Measurements from ENCODE around the gene CASTOR1. TPM values are rescaled to one million over a fixed set of nuclear protein-coding genes. Genes with fewer than 3 reads are reported as not detected.
A peak's percentile ranks its signal among the peaks of the same experiment; 100 is the strongest.

CASTOR1 gene
- total RNA-seq, 1 donor from 2014 or later: 9.1 TPM

- no peak for DNase-seq (ENCODE audit: low spot score)
Observed at GRCh38 chr22:30320021-30320556, 30.8 kb upstream of the CASTOR1 start.

GRCh38 chr22:30318799-30319419 lies 29.6 kb upstream of the CASTOR1 start:
- peak; percentile 68 for DNase-seq (ENCODE audit: low spot score)

GRCh38 chr22:30317778-30318177 lies 28.5 kb upstream of the CASTOR1 start:
- no peak for DNase-seq (ENCODE audit: low spot score)

- no peak for DNase-seq (ENCODE audit: low spot score)
Observed at GRCh38 chr22:30315962-30316576, 26.8 kb upstream of the CASTOR1 start.

GRCh38 chr22:30314915-30315314 lies 25.6 kb upstream of the CASTOR1 start:
- no peak for DNase-seq (ENCODE audit: low spot score)

- DNase-seq (ENCODE audit: low spot score): no peak
Observed at GRCh38 chr22:30313527-30314363, 24.4 kb upstream of the CASTOR1 start.

- peak; percentile 42 for DNase-seq (ENCODE audit: low spot score)
Observed at GRCh38 chr22:30312053-30312452, 22.7 kb upstream of the CASTOR1 start.

- peak; percentile 85 for DNase-seq (ENCODE audit: low spot score)
Observed at GRCh38 chr22:30310881-30311771, 21.8 kb upstream of the CASTOR1 start.

GRCh38 chr22:30309951-30310741 lies 20.8 kb upstream of the CASTOR1 start:
- DNase-seq (ENCODE audit: low spot score): no peak

- no peak for DNase-seq (ENCODE audit: low spot score)
Observed at GRCh38 chr22:30308518-30309230, 19.4 kb upstream of the CASTOR1 start.

- DNase-seq (ENCODE audit: low spot score): no peak
Observed at GRCh38 chr22:30308093-30308492, 18.8 kb upstream of the CASTOR1 start.

- DNase-seq (ENCODE audit: low spot score): no peak
Observed at GRCh38 chr22:30307041-30307574, 17.8 kb upstream of the CASTOR1 start.

- no peak for DNase-seq (ENCODE audit: low spot score)
Observed at GRCh38 chr22:30306627-30307011, 17.3 kb upstream of the CASTOR1 start.

- DNase-seq (ENCODE audit: low spot score): no peak
Observed at GRCh38 chr22:30305906-30306626, 16.8 kb upstream of the CASTOR1 start.

- peak; percentile 81 for DNase-seq (ENCODE audit: low spot score)
Observed at GRCh38 chr22:30305519-30305905, 16.2 kb upstream of the CASTOR1 start.

GRCh38 chr22:30304495-30305244 lies 15.4 kb upstream of the CASTOR1 start:
- DNase-seq (ENCODE audit: low spot score): peak; percentile 51

GRCh38 chr22:30302810-30303138 lies 13.5 kb upstream of the CASTOR1 start:
- DNase-seq (ENCODE audit: low spot score): no peak
